Motor neuron (in vitro differentiated cells): ENCODE results near the gene VGLL4. TPM values are rescaled to one million over a fixed set of nuclear protein-coding genes. Genes with fewer than 3 reads are reported as not detected.
A peak's percentile ranks its signal among the peaks of the same experiment; 100 is the strongest.

Source experiments
- ATAC-seq, 8 experiments: fragments of 200-7000 bp; cut with Tn5 transposase; replicated peaks in 6 of 8; 2 replicates each; pipeline ENCODE4 v1.8.0; 2021; ENCODE audit warnings: mild to moderate bottlenecking in 8 of 8, moderate library complexity in 8 of 8
- H3K27ac ChIP-seq, 2 donors: fragments of 250-450 bp; sonication (Bioruptor Pico); 2 replicates each; pipeline ENCODE4 v1.9.0; 2021; ENCODE audit warnings: antibody characterized with exemption in 2 of 2, mild to moderate bottlenecking in 2 of 2, moderate library complexity in 1 of 2
- H3K4me1 ChIP-seq, 2 donors: fragments of 250-450 bp; sonication (Bioruptor Pico); replicated peaks in 1 of 2; 2 replicates each; pipeline ENCODE4 v1.6.1; 2021; ENCODE audit warnings: antibody characterized with exemption in 2 of 2, mild to moderate bottlenecking in 2 of 2, moderate library complexity in 1 of 2
- H3K4me3 ChIP-seq, 5 donors: fragments of 250-450 bp; sonication (Bioruptor Pico); 2 replicates each; pipeline ENCODE4 v1.9.0; 2021; ENCODE audit warnings: antibody characterized with exemption in 5 of 5, mild to moderate bottlenecking in 5 of 5, moderate library complexity in 4 of 5
- WGBS, 10 experiments: fragments of 450-650 bp; shearing (Covaris generic); methylation state at CpG; one replicate each; pipeline ENCODE4 v1.0.0; 2022; 5-methylcytosine and 5-hydroxymethylcytosine counted together
- in situ Hi-C, 9 experiments: fragments of 400-800 bp; cut with MboI; loops; one replicate each; pipeline ENCODE4 v1.15.0; 2021; ENCODE audit warnings: low sequenced_read_pairs in 9 of 9, low pct_unique_long_range_greater_than_20kb in 2 of 9; ENCODE audit not compliant: unreplicated experiment in 9 of 9
- total RNA-seq, 8 experiments: library from RNA; unstranded; fragments of 300-600 nt; gene quantifications; 2 replicates each; pipeline versions ENCODE4 v1.2.3 to v1.2.4, GENCODE V29; 2022

VGLL4 gene
- total RNA-seq, 8 experiments from 2014 or later: 23.6 to 98.2 (median 42.4) TPM

- WGBS, 10 experiments: 50 to 100% (median 81%) methylated on average over 1 to 4 of the region's 4 CpGs; no CpG with 5 or more reads in 1 of the 10 experiments
Measured at GRCh38 chr3:11634974-11635612, 8.6 kb downstream of the VGLL4 start.

GRCh38 chr3:11634081-11634635 lies 9.6 kb downstream of the VGLL4 start:
- ATAC-seq: peak in 1 of 8 experiments; percentile 64
- in situ Hi-C loops: loop anchor here in 1 of 9 experiments (25.0 kb wide), 1 partner anchor 247 kb away; no protein-coding TSS in a partner anchor
- Histone ChIP-seq H3K4me1 (peaks cover 52 to 55% of the 10 kb centered on the region in 2 donors), H3K4me3 (no peak overlapping the region), H3K27ac (no peak overlapping the region)
- 80 to 100% (median 90%) methylated on average over 2 to 9 of the region's 11 CpGs; no CpG with 5 or more reads in 1 of the 10 experiments for WGBS, 10 experiments

More at GRCh38 chr3:11634974-11635612, 8.6 kb downstream of the VGLL4 start:
- in situ Hi-C loops: loop anchor here in 1 of 9 experiments (25.0 kb wide), 1 partner anchor 248 kb away; no protein-coding TSS in a partner anchor
- ATAC-seq: no peak
- H3K27ac ChIP-seq: no peak overlapping the region
- H3K4me1 ChIP-seq: peaks cover 62 to 65% of the 10 kb centered on the region in 2 donors
- H3K4me3 ChIP-seq: no peak overlapping the region

GRCh38 chr3:11632966-11633365 lies 10.7 kb downstream of the VGLL4 start:
- Histone ChIP-seq H3K4me1 (peaks cover 41 to 45% of the 10 kb centered on the region in 2 donors), H3K4me3 (no peak overlapping the region), H3K27ac (no peak overlapping the region)
- in situ Hi-C loops: loop anchor here in 1 of 9 experiments (25.0 kb wide), 1 partner anchor 246 kb away; no protein-coding TSS in a partner anchor
- ATAC-seq: no peak
- 20 to 100% (median 74%) methylated on average over 1 to 3 of the region's 3 CpGs; no CpG with 5 or more reads in 2 of the 10 experiments for WGBS, 10 experiments

GRCh38 chr3:11632564-11632963 lies 11.2 kb downstream of the VGLL4 start:
- ATAC-seq: no peak
- 13 to 92% (median 50%) methylated on average over 1 to 2 of the region's 2 CpGs; no CpG with 5 or more reads in 2 of the 10 experiments for WGBS, 10 experiments
- H3K4me1 ChIP-seq: peaks cover 37 to 41% of the 10 kb centered on the region in 2 donors
- no peak overlapping the region for H3K27ac ChIP-seq
- in situ Hi-C loops: loop anchor here in 1 of 9 experiments (25.0 kb wide), 1 partner anchor 245 kb away; no protein-coding TSS in a partner anchor
- H3K4me3 ChIP-seq: no peak overlapping the region

- no peak overlapping the region for H3K27ac ChIP-seq
- peak in 4 of 8 experiments; percentile 37 to 63 (median 58) for ATAC-seq
- H3K4me1 ChIP-seq: peaks cover 33 to 35% of the 10 kb centered on the region in 2 donors
- in situ Hi-C loops: loop anchor here in 1 of 9 experiments (25.0 kb wide), 1 partner anchor 245 kb away; no protein-coding TSS in a partner anchor
- 32 to 100% (median 59%) methylated on average over 1 to 9 of the region's 9 CpGs; no CpG with 5 or more reads in 2 of the 10 experiments for WGBS, 10 experiments
- H3K4me3 ChIP-seq: no peak overlapping the region
Measured at GRCh38 chr3:11631820-11632219, 11.9 kb downstream of the VGLL4 start.

- Histone ChIP-seq H3K4me1 (peaks cover 12 to 21% of the 10 kb centered on the region in 2 donors), H3K27ac (no peak overlapping the region), H3K4me3 (no peak overlapping the region)
- whole genome bisulfite sequencing, 10 experiments: 24 to 94% (median 67%) methylated on average over 1 to 5 of the region's 5 CpGs; no CpG with 5 or more reads in 1 of the 10 experiments
- in situ Hi-C loops: loop anchor here in 1 of 9 experiments (25.0 kb wide), 1 partner anchor 242 kb away; no protein-coding TSS in a partner anchor
- ATAC-seq: no peak
Measured at GRCh38 chr3:11629716-11630115, 14.0 kb downstream of the VGLL4 start.

- H3K4me3 ChIP-seq: no peak overlapping the region
- no peak overlapping the region for H3K27ac ChIP-seq
- in situ Hi-C loops: loop anchor here in 1 of 9 experiments (25.0 kb wide), 1 partner anchor 240 kb away; no protein-coding TSS in a partner anchor
- WGBS, 10 experiments: 70 to 100% (median 95%) methylated on average over 2 of the region's 2 CpGs; no CpG with 5 or more reads in 3 of the 10 experiments
- no peak for ATAC-seq
- H3K4me1 ChIP-seq: peaks cover 20 to 28% of the 10 kb centered on the region in 2 donors
Measured at GRCh38 chr3:11627612-11628011, 16.1 kb downstream of the VGLL4 start.

GRCh38 chr3:11626084-11626463 lies 17.6 kb downstream of the VGLL4 start:
- in situ Hi-C loops: loop anchor here in 1 of 9 experiments (25.0 kb wide), 1 partner anchor 239 kb away; no protein-coding TSS in a partner anchor
- Histone ChIP-seq H3K4me1 (peaks cover 12 to 27% of the 10 kb centered on the region in 2 donors), H3K4me3 (no peak overlapping the region), H3K27ac (no peak overlapping the region)
- no peak for ATAC-seq
- 44 to 100% (median 75%) methylated on average over 1 to 2 of the region's 2 CpGs; no CpG with 5 or more reads in 1 of the 10 experiments for WGBS, 10 experiments

GRCh38 chr3:11625376-11626083 lies 18.2 kb downstream of the VGLL4 start:
- in situ Hi-C loops: loop anchor here in 1 of 9 experiments (25.0 kb wide), 1 partner anchor 238 kb away; no protein-coding TSS in a partner anchor
- WGBS, 10 experiments: 86 to 100% (median 96%) methylated on average over 2 to 5 of the region's 5 CpGs
- no peak overlapping the region for H3K4me3 ChIP-seq
- peaks cover 10 to 28% of the 10 kb centered on the region in 2 donors for H3K4me1 ChIP-seq
- no peak for ATAC-seq
- no peak overlapping the region for H3K27ac ChIP-seq

- WGBS, 10 experiments: 60 to 98% (median 91%) methylated on average over 1 to 7 of the region's 7 CpGs; no CpG with 5 or more reads in 1 of the 10 experiments
- ATAC-seq: peak in 2 of 8 experiments; percentile 33 to 53
- in situ Hi-C loops: loop anchor here in 1 of 9 experiments (25.0 kb wide), 1 partner anchor 238 kb away; no protein-coding TSS in a partner anchor
- Histone ChIP-seq H3K4me1 (peaks cover 14 to 28% of the 10 kb centered on the region in 2 donors), H3K4me3 (no peak overlapping the region), H3K27ac (no peak overlapping the region)
Measured at GRCh38 chr3:11624704-11625375, 18.9 kb downstream of the VGLL4 start.

GRCh38 chr3:11624161-11624560 lies 19.6 kb downstream of the VGLL4 start:
- in situ Hi-C loops: no loop called here
- Histone ChIP-seq H3K4me3 (no peak overlapping the region), H3K4me1 (peaks cover 20 to 35% of the 10 kb centered on the region in 2 donors), H3K27ac (no peak overlapping the region)
- 53 to 100% (median 93%) methylated on average over 1 to 8 of the region's 8 CpGs; no CpG with 5 or more reads in 1 of the 10 experiments for WGBS, 10 experiments
- no peak for ATAC-seq
